Measurements from ENCODE around the gene NDUFS8. TPM values are rescaled to one million over a fixed set of nuclear protein-coding genes. Genes with fewer than 3 reads are reported as not detected.

The NDUFS8 gene
- total and polyA plus RNA-seq, 2 donors (not counting 1 experiment from before 2014, with no cell fraction given) = 73.9 to 84.6 TPM

DNA sequence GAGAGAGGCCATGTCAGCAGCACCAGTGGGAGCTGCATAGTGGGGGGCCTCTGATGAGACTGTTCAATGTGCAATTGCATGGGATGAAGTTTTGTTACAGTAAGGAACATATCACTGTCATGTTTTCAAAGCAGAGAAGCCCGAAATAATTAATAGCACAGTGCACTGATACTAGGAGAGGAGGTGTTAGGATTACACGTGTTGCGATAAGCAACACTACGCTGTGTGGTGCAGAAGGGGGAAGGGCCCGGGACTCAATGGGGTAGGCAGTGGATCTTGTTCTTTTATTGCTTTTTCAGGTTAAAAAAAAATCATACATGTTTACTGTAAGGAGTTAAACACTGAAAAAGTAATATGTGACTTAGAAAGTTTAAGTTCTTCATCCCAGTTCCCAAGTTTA lies 37.5 kb downstream of the NDUFS8 start:
- ATAC-seq (ENCODE audit: low read depth) (no peak), DNase-seq (no peak)
- H3K36me3 ChIP-seq (replicated peaks in 1 of 2; ENCODE audit: control extremely low read depth in 1 of 2, control insufficient read depth in 1 of 2, extremely low read depth in 1 of 2, insufficient read depth in 2 of 2, low read length in 1 of 2) = peaks cover 0 to 33% of the 10 kb centered on the region in 2 experiments
- peaks cover 0 to 9% of the 10 kb centered on the region in 2 donors for H3K4me1 ChIP-seq (ENCODE audit: control insufficient read depth in 2 of 2, insufficient read depth in 2 of 2, low read length in 2 of 2)
- intact Hi-C loops (cut with micrococcal nuclease) = no loop called here
- peaks cover 12% of the 10 kb centered on the region for H3K4me1 Mint-ChIP-seq
- 100% methylated on average over 1 of the region's 5 CpGs for WGBS (ENCODE audit: insufficient coverage)
- no peak overlapping the region for H3K4me3 ChIP-seq (ENCODE audit: control extremely low read depth in 1 of 5, extremely low read depth in 1 of 5, insufficient read depth in 1 of 5, low read depth in 2 of 5, low read length in 4 of 5)
- H3K79me2 ChIP-seq (ENCODE audit: control insufficient read depth, insufficient read depth, low read length) = no peaks in the 10 kb centered on the region
- H3K27ac Mint-ChIP-seq = no peak overlapping the region
- H3K27ac ChIP-seq (ENCODE audit: low read length in 2 of 2) = no peak overlapping the region
- H3K9me3 ChIP-seq (ENCODE audit: control extremely low read depth in 1 of 3, control insufficient read depth in 2 of 3, insufficient read depth in 1 of 3, low read length in 2 of 3) = no peaks in the 10 kb centered on the region
- POLR2A ChIA-PET = no interaction called here
- H2AFZ ChIP-seq (ENCODE audit: insufficient read depth, low read depth, low read length, poor library complexity, severe bottlenecking) = no peak overlapping the region
- H3K9ac ChIP-seq (ENCODE audit: low read length) = no peak overlapping the region
- CTCF ChIA-PET = no interaction called here
- H3K27me3 Mint-ChIP-seq = no peaks in the 10 kb centered on the region
- H3K27me3 ChIP-seq (replicated peaks in 1 of 4; ENCODE audit: control extremely low read depth in 1 of 4, control insufficient read depth in 3 of 4, insufficient read depth in 4 of 4, low read length in 3 of 4) = no peaks in the 10 kb centered on the region
- no peak overlapping the region for H3K4me3 Mint-ChIP-seq
- no peak for TF ChIP-seq EZH2 (IDR thresholded peaks at IDR 0.05; ENCODE audit: borderline replicate concordance, insufficient read depth, low read depth, low read length, poor library complexity, severe bottlenecking)
- TF ChIP-seq, protein P1, sequence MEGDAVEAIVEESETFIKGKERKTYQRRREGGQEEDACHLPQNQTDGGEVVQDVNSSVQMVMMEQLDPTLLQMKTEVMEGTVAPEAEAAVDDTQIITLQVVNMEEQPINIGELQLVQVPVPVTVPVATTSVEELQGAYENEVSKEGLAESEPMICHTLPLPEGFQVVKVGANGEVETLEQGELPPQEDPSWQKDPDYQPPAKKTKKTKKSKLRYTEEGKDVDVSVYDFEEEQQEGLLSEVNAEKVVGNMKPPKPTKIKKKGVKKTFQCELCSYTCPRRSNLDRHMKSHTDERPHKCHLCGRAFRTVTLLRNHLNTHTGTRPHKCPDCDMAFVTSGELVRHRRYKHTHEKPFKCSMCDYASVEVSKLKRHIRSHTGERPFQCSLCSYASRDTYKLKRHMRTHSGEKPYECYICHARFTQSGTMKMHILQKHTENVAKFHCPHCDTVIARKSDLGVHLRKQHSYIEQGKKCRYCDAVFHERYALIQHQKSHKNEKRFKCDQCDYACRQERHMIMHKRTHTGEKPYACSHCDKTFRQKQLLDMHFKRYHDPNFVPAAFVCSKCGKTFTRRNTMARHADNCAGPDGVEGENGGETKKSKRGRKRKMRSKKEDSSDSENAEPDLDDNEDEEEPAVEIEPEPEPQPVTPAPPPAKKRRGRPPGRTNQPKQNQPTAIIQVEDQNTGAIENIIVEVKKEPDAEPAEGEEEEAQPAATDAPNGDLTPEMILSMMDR (IDR thresholded peaks at IDR 0.05) = no peak
- H3K4me2 ChIP-seq (replicated peaks; ENCODE audit: low read depth, low read length, poor library complexity, severe bottlenecking) = no peak overlapping the region
- H4K20me1 ChIP-seq (ENCODE audit: control insufficient read depth, insufficient read depth, low read length, poor library complexity, severe bottlenecking) = no peaks in the 10 kb centered on the region
- H3K9me3 Mint-ChIP-seq (ENCODE audit: insufficient read depth) = no peaks in the 10 kb centered on the region

DNA sequence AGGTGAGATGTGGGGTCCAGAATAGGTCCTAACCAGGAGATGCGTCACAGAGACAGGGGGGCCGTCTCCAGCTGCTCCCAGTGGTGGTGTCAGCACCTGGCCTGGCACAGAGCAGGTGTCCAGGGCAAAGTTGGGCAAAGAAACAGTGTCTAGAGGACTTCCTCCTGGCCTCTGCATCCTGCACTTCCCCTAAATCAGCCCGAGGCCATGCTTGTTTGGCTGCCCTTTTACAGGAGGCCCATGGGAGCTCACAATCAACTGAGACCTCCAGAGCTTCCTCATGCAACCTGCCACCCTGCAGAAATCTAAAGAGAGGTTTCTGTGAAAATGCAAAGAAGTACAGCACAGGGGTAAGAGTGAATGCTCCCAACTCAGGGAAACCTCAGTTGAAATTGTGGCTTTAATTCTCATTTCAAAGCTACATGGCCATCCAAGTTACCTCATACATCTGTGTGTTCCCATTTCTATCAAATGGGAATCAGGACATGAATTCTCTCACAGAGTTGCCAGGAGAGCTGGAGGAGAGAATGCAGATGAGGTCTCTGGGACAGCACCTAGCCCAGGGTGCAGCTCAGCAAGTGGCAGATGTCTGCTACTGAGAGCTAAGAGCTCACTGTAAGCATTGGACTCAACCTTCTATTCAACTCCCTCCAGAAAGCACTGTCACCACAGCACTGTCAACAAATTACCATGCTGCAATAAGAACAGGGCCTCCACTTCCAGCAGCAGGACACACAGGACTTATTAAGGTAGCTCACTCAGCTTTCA lies 41.0 kb downstream of the NDUFS8 start:
- peaks cover 0 to 15% of the 10 kb centered on the region in 2 experiments for H3K36me3 ChIP-seq (replicated peaks in 1 of 2; ENCODE audit: control extremely low read depth in 1 of 2, control insufficient read depth in 1 of 2, extremely low read depth in 1 of 2, insufficient read depth in 2 of 2, low read length in 1 of 2)
- no peak overlapping the region for H3K4me3 ChIP-seq (ENCODE audit: control extremely low read depth in 1 of 5, extremely low read depth in 1 of 5, insufficient read depth in 1 of 5, low read depth in 2 of 5, low read length in 4 of 5)

More for the DNA sequence above, 41.0 kb downstream of the NDUFS8 start:
- ATAC-seq (ENCODE audit: low read depth) (peak; percentile 45), DNase-seq (no peak)
- Histone ChIP-seq H3K9me3 (ENCODE audit: control extremely low read depth in 1 of 3, control insufficient read depth in 2 of 3, insufficient read depth in 1 of 3, low read length in 2 of 3) (no peaks in the 10 kb centered on the region), H3K27ac (ENCODE audit: low read length in 2 of 2) (no peak overlapping the region), H2AFZ (ENCODE audit: insufficient read depth, low read depth, low read length, poor library complexity, severe bottlenecking) (no peak overlapping the region), H4K20me1 (ENCODE audit: control insufficient read depth, insufficient read depth, low read length, poor library complexity, severe bottlenecking) (no peaks in the 10 kb centered on the region), H3K4me1 (ENCODE audit: control insufficient read depth in 2 of 2, insufficient read depth in 2 of 2, low read length in 2 of 2) (peaks cover 0 to 9% of the 10 kb centered on the region in 2 donors), H3K27me3 (replicated peaks in 1 of 4; ENCODE audit: control extremely low read depth in 1 of 4, control insufficient read depth in 3 of 4, insufficient read depth in 4 of 4, low read length in 3 of 4) (no peaks in the 10 kb centered on the region), H3K4me2 (replicated peaks; ENCODE audit: low read depth, low read length, poor library complexity, severe bottlenecking) (no peak overlapping the region), H3K9ac (ENCODE audit: low read length) (no peak overlapping the region), H3K79me2 (ENCODE audit: control insufficient read depth, insufficient read depth, low read length) (no peaks in the 10 kb centered on the region)
- H3K4me1 Mint-ChIP-seq = peaks cover 12% of the 10 kb centered on the region
- peak overlapping the region; percentile 29 for H3K27ac Mint-ChIP-seq
- TF ChIP-seq EZH2 (IDR thresholded peaks at IDR 0.05; ENCODE audit: borderline replicate concordance, insufficient read depth, low read depth, low read length, poor library complexity, severe bottlenecking) = no peak
- TF ChIP-seq, protein P1 (IDR thresholded peaks at IDR 0.05) = no peak
- H3K9me3 Mint-ChIP-seq (ENCODE audit: insufficient read depth) = no peaks in the 10 kb centered on the region
- intact Hi-C loops (cut with micrococcal nuclease) = no loop called here
- ChIA-PET CTCF (no interaction called here), POLR2A (no interaction called here)
- no peaks in the 10 kb centered on the region for H3K27me3 Mint-ChIP-seq
- WGBS (ENCODE audit: insufficient coverage) = 59% methylated on average over 2 of the region's 3 CpGs
- no peak overlapping the region for H3K4me3 Mint-ChIP-seq

Measured in B cell (primary cell).